H1 (cell line): ENCODE data around the gene KCNN1. TPM values are rescaled to one million over a fixed set of nuclear protein-coding genes. Genes with fewer than 3 reads are reported as not detected.

Source experiments
- JUN ChIP-seq: IDR thresholded peaks from 2 replicates; pipeline ENCODE4 v1.6.1; 2011; ENCODE audit warnings: low read depth, mild to moderate bottlenecking, improper control_type of control experiment, low read length
- MAFK ChIP-seq: IDR thresholded peaks from 2 replicates; pipeline ENCODE4 v1.6.1; 2012; ENCODE audit warnings: low read depth, mild to moderate bottlenecking, improper control_type of control experiment, low read length
- polyA plus RNA-seq, 7 experiments: library from polyadenylated mRNA; depleted of rRNA in 3 of 7; stranded (reverse) in 5 of 7; unstranded in 2 of 7; fragments of >200 nt in 5 of 7; fragments of 200-250 nt in 2 of 7; gene quantifications; 1 replicate in 5 of 7; 2 replicates in 1 of 7; 4 replicates in 1 of 7; pipeline versions ENCODE4 v1.2.1 to v1.2.3, GENCODE V29; 2011 to 2013; ENCODE audit warnings: missing spikeins in 2 of 7, mixed read lengths in 2 of 7
- total RNA-seq: library from RNA; stranded (reverse); fragmentation: NEBNext Ultra II Directional; extraction: Animal tissue kit (Norgen Biotek cat#: 25700); gene quantifications from 2 replicates; pipeline ENCODE4 v1.2.1, GENCODE V29; 2021

The KCNN1 gene
- total and polyA plus RNA-seq, 2 of the 8 experiments (the other 6 are each of a cell fraction or from before 2014, with no cell fraction given), result 11.0 to 12.5 TPM

DNA sequence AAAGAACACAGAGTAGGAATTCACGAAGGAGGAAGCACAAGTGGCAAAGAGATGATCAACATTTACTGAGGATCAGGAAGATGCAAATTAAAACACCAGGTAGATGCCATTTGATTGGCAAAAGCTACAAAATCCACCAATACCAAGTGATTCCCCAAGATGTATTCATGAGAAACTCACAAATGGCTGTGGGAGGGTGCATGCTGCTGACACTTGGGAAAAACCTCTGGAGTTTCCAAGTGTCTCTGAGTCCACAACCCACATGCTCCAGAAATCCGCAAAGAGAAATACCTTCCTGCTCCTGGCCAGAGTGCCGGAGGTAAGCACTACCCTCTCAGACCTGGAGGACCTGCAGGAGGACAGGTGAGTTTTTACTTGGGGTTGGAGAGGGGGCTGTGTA, 76.8 kb downstream of the KCNN1 start (continued):
- no peak for TF ChIP-seq MAFK
- no peak for TF ChIP-seq JUN
